ENCODE data around the gene LSM5. TPM values are rescaled to one million over a fixed set of nuclear protein-coding genes. Genes with fewer than 3 reads are reported as not detected.

Gene LSM5
- total and polyA plus RNA-seq, 2 donors (not counting 1 experiment from before 2014, with no cell fraction given): 23.0 to 45.8 TPM

DNA sequence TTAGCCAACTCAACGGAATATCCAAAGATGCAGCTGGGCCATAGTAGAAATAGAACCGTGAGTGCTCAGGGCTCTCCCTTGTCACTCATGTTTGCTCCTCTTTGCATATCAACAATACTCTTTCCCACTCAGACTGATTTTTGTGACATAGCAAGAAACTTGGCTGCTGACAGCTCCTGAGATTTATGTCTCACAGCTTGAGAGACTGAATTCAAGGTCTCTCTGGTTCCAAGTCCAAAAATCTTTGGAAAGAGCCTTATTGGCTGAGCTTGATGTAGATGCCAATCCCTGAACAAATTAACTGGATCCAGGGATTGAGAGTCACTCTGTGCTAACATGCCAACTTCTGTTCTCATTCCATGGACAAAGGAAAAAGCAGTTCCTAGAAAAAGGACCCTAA lies 30.4 kb downstream of the LSM5 start:
- no peaks in the 10 kb centered on the region for H3K9me3 ChIP-seq (ENCODE audit: control insufficient read depth, insufficient read depth, low read depth, low read length)
- no peak for DNase-seq (ENCODE audit: low read depth in 2 of 2)
- H3K4me2 ChIP-seq (ENCODE audit: extremely low read depth, insufficient read depth, low read length): no peak overlapping the region
- no peaks in the 10 kb centered on the region for H3K36me3 ChIP-seq (ENCODE audit: control insufficient read depth, insufficient read depth, low read length)
- no peaks in the 10 kb centered on the region for H3K27me3 ChIP-seq (ENCODE audit: control insufficient read depth, insufficient read depth, low read length)
- no peaks in the 10 kb centered on the region for H3K79me2 ChIP-seq (ENCODE audit: control insufficient read depth, insufficient read depth, low read length)
- H3K9ac ChIP-seq (ENCODE audit: insufficient read depth, low read length): no peak overlapping the region
- H4K20me1 ChIP-seq (ENCODE audit: control insufficient read depth, extremely low read depth, insufficient read depth, low read length): no peaks in the 10 kb centered on the region
- no peak overlapping the region for H3K27ac ChIP-seq (ENCODE audit: insufficient read depth, low read length)
- no peak for TF ChIP-seq CTCF (conservative IDR thresholded peaks at IDR 0.05 in 1 of 2, IDR thresholded peaks at IDR 0.05 in 1 of 2; ENCODE audit: low read depth in 1 of 2, low read length in 2 of 2)
- TF ChIP-seq EZH2 (IDR thresholded peaks at IDR 0.05; ENCODE audit: low read length, missing control alignments): no peak
- no peak overlapping the region for H3K4me3 ChIP-seq (replicated peaks in 1 of 4; ENCODE audit: control extremely low read depth in 1 of 4, insufficient read depth in 1 of 4, low read depth in 3 of 4, low read length in 4 of 4)
- H3K4me1 ChIP-seq (ENCODE audit: control insufficient read depth, extremely low read depth, insufficient read depth, low read length): no peaks in the 10 kb centered on the region
- H2AFZ ChIP-seq (ENCODE audit: low read length): no peak overlapping the region

GRCh38 chr7:32458025-32458424 lies 32.2 kb downstream of the LSM5 start:
- Histone ChIP-seq H3K27me3 (ENCODE audit: control insufficient read depth, insufficient read depth, low read length) (no peaks in the 10 kb centered on the region), H3K36me3 (ENCODE audit: control insufficient read depth, insufficient read depth, low read length) (no peaks in the 10 kb centered on the region), H3K9ac (ENCODE audit: insufficient read depth, low read length) (no peak overlapping the region), H2AFZ (ENCODE audit: low read length) (no peak overlapping the region), H4K20me1 (ENCODE audit: control insufficient read depth, extremely low read depth, insufficient read depth, low read length) (no peaks in the 10 kb centered on the region), H3K9me3 (ENCODE audit: control insufficient read depth, insufficient read depth, low read depth, low read length) (no peaks in the 10 kb centered on the region), H3K79me2 (ENCODE audit: control insufficient read depth, insufficient read depth, low read length) (no peaks in the 10 kb centered on the region), H3K4me1 (ENCODE audit: control insufficient read depth, extremely low read depth, insufficient read depth, low read length) (no peaks in the 10 kb centered on the region), H3K4me3 (replicated peaks in 1 of 4; ENCODE audit: control extremely low read depth in 1 of 4, insufficient read depth in 1 of 4, low read depth in 3 of 4, low read length in 4 of 4) (no peak overlapping the region), H3K27ac (ENCODE audit: insufficient read depth, low read length) (no peak overlapping the region), H3K4me2 (ENCODE audit: extremely low read depth, insufficient read depth, low read length) (no peak overlapping the region)
- TF ChIP-seq CTCF (conservative IDR thresholded peaks at IDR 0.05 in 1 of 2, IDR thresholded peaks at IDR 0.05 in 1 of 2; ENCODE audit: low read depth in 1 of 2, low read length in 2 of 2) (no peak), EZH2 (IDR thresholded peaks at IDR 0.05; ENCODE audit: low read length, missing control alignments) (no peak)
- no peak for DNase-seq (ENCODE audit: low read depth in 2 of 2)

GRCh38 chr7:32453341-32454011 lies 36.7 kb downstream of the LSM5 start:
- Histone ChIP-seq H3K36me3 (ENCODE audit: control insufficient read depth, insufficient read depth, low read length) (no peaks in the 10 kb centered on the region), H3K4me3 (replicated peaks in 1 of 4; ENCODE audit: control extremely low read depth in 1 of 4, insufficient read depth in 1 of 4, low read depth in 3 of 4, low read length in 4 of 4) (no peak overlapping the region), H2AFZ (ENCODE audit: low read length) (no peak overlapping the region), H3K4me1 (ENCODE audit: control insufficient read depth, extremely low read depth, insufficient read depth, low read length) (no peaks in the 10 kb centered on the region), H3K27me3 (ENCODE audit: control insufficient read depth, insufficient read depth, low read length) (no peaks in the 10 kb centered on the region), H4K20me1 (ENCODE audit: control insufficient read depth, extremely low read depth, insufficient read depth, low read length) (no peaks in the 10 kb centered on the region), H3K4me2 (ENCODE audit: extremely low read depth, insufficient read depth, low read length) (no peak overlapping the region), H3K9me3 (ENCODE audit: control insufficient read depth, insufficient read depth, low read depth, low read length) (no peaks in the 10 kb centered on the region), H3K9ac (ENCODE audit: insufficient read depth, low read length) (no peak overlapping the region), H3K27ac (ENCODE audit: insufficient read depth, low read length) (no peak overlapping the region), H3K79me2 (ENCODE audit: control insufficient read depth, insufficient read depth, low read length) (no peaks in the 10 kb centered on the region)
- TF ChIP-seq EZH2 (IDR thresholded peaks at IDR 0.05; ENCODE audit: low read length, missing control alignments) (no peak), CTCF (conservative IDR thresholded peaks at IDR 0.05 in 1 of 2, IDR thresholded peaks at IDR 0.05 in 1 of 2; ENCODE audit: low read depth in 1 of 2, low read length in 2 of 2) (no peak)
- DNase-seq (ENCODE audit: low read depth in 2 of 2): no peak

All from fibroblast of lung (primary cell).